ENCODE results near the gene PBOV1. TPM values are rescaled to one million over a fixed set of nuclear protein-coding genes. Genes with fewer than 3 reads are reported as not detected.

PBOV1 gene
- total RNA-seq, 1 experiment from 2014 or later: not detected

- no peaks in the 10 kb centered on the region for H3K4me1 ChIP-seq (replicated peaks; ENCODE audit: insufficient read depth)
- H2AFZ ChIP-seq: no peak overlapping the region
- CTCF ChIA-PET: no interaction called here
- no peak overlapping the region for H3K4me3 ChIP-seq
- peaks cover 18% of the 10 kb centered on the region; the same call in 1 of the 2 replicates for H3K79me2 ChIP-seq (ENCODE audit: low read depth)
- H3K27ac ChIP-seq: no peak overlapping the region
- H3F3A ChIP-seq (ENCODE audit: insufficient read depth, low read depth): no peaks in the 10 kb centered on the region
- no peaks in the 10 kb centered on the region for H4K20me1 ChIP-seq (ENCODE audit: insufficient read depth)
- POLR2A ChIA-PET (ENCODE audit: unreplicated experiment): no interaction called here
- no TSS peak for BruUV-seq (replicated peaks)
- no peaks in the 10 kb centered on the region; the same call in 1 of the 2 replicates for H3K9me3 ChIP-seq (ENCODE audit: insufficient read depth, low read depth)
- intact Hi-C loops (cut with micrococcal nuclease; ENCODE audit: unreplicated experiment): no loop called here
- H3K9me2 ChIP-seq (ENCODE audit: insufficient read depth): no peaks in the 10 kb centered on the region
- H3K4me2 ChIP-seq: no peak overlapping the region
- no peak for TF ChIP-seq EZH2 (IDR thresholded peaks at IDR 0.05; ENCODE audit: low read depth)
- TF ChIP-seq, protein P1, sequence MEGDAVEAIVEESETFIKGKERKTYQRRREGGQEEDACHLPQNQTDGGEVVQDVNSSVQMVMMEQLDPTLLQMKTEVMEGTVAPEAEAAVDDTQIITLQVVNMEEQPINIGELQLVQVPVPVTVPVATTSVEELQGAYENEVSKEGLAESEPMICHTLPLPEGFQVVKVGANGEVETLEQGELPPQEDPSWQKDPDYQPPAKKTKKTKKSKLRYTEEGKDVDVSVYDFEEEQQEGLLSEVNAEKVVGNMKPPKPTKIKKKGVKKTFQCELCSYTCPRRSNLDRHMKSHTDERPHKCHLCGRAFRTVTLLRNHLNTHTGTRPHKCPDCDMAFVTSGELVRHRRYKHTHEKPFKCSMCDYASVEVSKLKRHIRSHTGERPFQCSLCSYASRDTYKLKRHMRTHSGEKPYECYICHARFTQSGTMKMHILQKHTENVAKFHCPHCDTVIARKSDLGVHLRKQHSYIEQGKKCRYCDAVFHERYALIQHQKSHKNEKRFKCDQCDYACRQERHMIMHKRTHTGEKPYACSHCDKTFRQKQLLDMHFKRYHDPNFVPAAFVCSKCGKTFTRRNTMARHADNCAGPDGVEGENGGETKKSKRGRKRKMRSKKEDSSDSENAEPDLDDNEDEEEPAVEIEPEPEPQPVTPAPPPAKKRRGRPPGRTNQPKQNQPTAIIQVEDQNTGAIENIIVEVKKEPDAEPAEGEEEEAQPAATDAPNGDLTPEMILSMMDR (conservative IDR thresholded peaks at IDR 0.05): no peak
- no peak for DNase-seq
- no peaks in the 10 kb centered on the region for H3K36me3 ChIP-seq (ENCODE audit: low read depth)
- H3K27me3 ChIP-seq (ENCODE audit: insufficient read depth, low read depth): no peaks in the 10 kb centered on the region
These were observed 16.5 kb downstream of the PBOV1 start for GRCh38 chr6:138201836-138202235.

DNA sequence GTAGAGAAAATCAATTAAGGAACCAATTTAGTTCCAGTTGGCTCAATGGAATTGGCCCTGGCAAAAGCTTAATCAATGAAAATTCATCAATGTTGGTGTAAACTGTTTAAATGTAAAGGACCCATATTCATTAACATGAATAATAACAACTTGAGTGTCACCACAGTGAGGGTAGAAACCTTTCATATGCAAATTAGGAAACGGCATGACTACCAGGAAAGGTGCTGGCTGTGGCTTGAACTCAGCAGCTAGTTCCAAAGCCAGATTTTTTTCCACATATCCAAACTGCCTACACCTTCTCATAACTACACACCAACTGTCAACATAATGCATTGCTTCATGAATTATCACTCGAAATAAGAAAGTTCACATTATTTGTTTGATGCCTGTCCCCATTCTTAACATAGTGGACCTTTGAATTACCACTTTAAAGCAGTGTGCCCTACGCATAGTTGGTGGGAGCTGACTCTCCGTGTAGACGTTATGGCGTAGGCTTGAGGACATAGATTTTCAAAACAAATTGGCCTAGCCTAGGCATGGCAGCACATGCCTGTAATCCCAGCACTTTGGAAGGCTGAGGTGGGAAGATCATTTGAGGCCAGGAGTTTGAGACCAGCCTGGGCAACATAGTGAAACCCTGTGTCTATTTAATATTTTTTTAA is 19.7 kb downstream of the PBOV1 start:
- TF ChIP-seq, protein P1 (conservative IDR thresholded peaks at IDR 0.05): no peak
- no peak for TF ChIP-seq EZH2 (IDR thresholded peaks at IDR 0.05; ENCODE audit: low read depth)
- Histone ChIP-seq H4K20me1 (ENCODE audit: insufficient read depth) (no peaks in the 10 kb centered on the region), H3F3A (ENCODE audit: insufficient read depth, low read depth) (no peaks in the 10 kb centered on the region), H3K36me3 (ENCODE audit: low read depth) (no peaks in the 10 kb centered on the region), H3K79me2 (ENCODE audit: low read depth) (peaks cover 29% of the 10 kb centered on the region), H3K9me2 (ENCODE audit: insufficient read depth) (no peaks in the 10 kb centered on the region), H2AFZ (no peak overlapping the region), H3K4me1 (replicated peaks; ENCODE audit: insufficient read depth) (no peaks in the 10 kb centered on the region), H3K4me3 (no peak overlapping the region), H3K9me3 (ENCODE audit: insufficient read depth, low read depth) (no peaks in the 10 kb centered on the region; the same call in 1 of the 2 replicates), H3K27ac (no peak overlapping the region), H3K27me3 (ENCODE audit: insufficient read depth, low read depth) (no peaks in the 10 kb centered on the region), H3K4me2 (no peak overlapping the region)
- POLR2A ChIA-PET (ENCODE audit: unreplicated experiment): no interaction called here
- BruUV-seq (replicated peaks): no TSS peak
- no peak for DNase-seq
- intact Hi-C loops (cut with micrococcal nuclease; ENCODE audit: unreplicated experiment): no loop called here
- CTCF ChIA-PET: no interaction called here

DNA sequence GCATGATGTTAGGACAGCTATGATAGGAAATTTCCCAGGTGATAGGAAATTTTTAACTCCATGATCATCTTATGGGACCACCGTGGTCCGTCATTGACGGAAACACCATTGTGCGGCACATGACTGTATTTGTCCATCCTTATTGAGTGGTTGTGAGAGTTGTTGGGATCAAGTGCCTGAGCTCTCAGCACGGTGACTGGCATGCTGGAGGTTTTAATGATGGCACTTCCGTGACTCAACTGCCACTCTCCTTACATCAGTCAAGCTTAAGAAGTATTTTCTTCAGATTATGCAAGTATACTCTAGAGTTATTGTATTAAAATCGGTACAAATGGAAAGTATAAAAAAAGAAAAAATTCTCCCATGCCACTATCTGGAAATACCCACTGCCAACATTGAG is 20.7 kb downstream of the PBOV1 start:
- intact Hi-C loops (cut with micrococcal nuclease; ENCODE audit: unreplicated experiment): no loop called here

More for the DNA sequence above, 20.7 kb downstream of the PBOV1 start:
- no peaks in the 10 kb centered on the region for H3K4me1 ChIP-seq (replicated peaks; ENCODE audit: insufficient read depth)
- peaks cover 35% of the 10 kb centered on the region for H3K79me2 ChIP-seq (ENCODE audit: low read depth)
- no peak overlapping the region for H3K4me2 ChIP-seq
- no peak for TF ChIP-seq EZH2 (IDR thresholded peaks at IDR 0.05; ENCODE audit: low read depth)
- TF ChIP-seq, protein P1 (conservative IDR thresholded peaks at IDR 0.05): no peak
- DNase-seq: no peak
- H3K4me3 ChIP-seq: no peak overlapping the region
- CTCF ChIA-PET: no interaction called here
- no peaks in the 10 kb centered on the region for H3K27me3 ChIP-seq (ENCODE audit: insufficient read depth, low read depth)
- H3K9me2 ChIP-seq (ENCODE audit: insufficient read depth): no peaks in the 10 kb centered on the region
- no peaks in the 10 kb centered on the region for H3F3A ChIP-seq (ENCODE audit: insufficient read depth, low read depth)
- no peaks in the 10 kb centered on the region for H3K36me3 ChIP-seq (ENCODE audit: low read depth)
- POLR2A ChIA-PET (ENCODE audit: unreplicated experiment): no interaction called here
- no peaks in the 10 kb centered on the region; the same call in 1 of the 2 replicates for H3K9me3 ChIP-seq (ENCODE audit: insufficient read depth, low read depth)
- H3K27ac ChIP-seq: no peak overlapping the region
- H2AFZ ChIP-seq: no peak overlapping the region
- H4K20me1 ChIP-seq (ENCODE audit: insufficient read depth): no peaks in the 10 kb centered on the region
- no TSS peak for BruUV-seq (replicated peaks)
